ENCODE measurements around the gene DCHS2.

Gene DCHS2

GRCh38 chr4:154364066-154364845 is 127.3 kb downstream of the DCHS2 start:
- no peak for DNase-seq

- DNase-seq, result no peak
Measured at GRCh38 chr4:154361450-154361849, 130.1 kb downstream of the DCHS2 start.

- DNase-seq, result no peak
Measured at GRCh38 chr4:154360491-154360890, 131.1 kb downstream of the DCHS2 start.

GRCh38 chr4:154354883-154355282 is 136.7 kb downstream of the DCHS2 start:
- no peak for DNase-seq

GRCh38 chr4:154349829-154350228 is 141.8 kb downstream of the DCHS2 start:
- DNase-seq, result peak; percentile 16

- DNase-seq, result no peak
Measured at GRCh38 chr4:154348657-154349056, 142.9 kb downstream of the DCHS2 start.

- DNase-seq, result no peak
Measured at GRCh38 chr4:154345359-154345758, 146.2 kb downstream of the DCHS2 start.

- DNase-seq, result no peak
Measured at GRCh38 chr4:154344686-154345085, 146.9 kb downstream of the DCHS2 start.

GRCh38 chr4:154343651-154344050 is 147.9 kb downstream of the DCHS2 start:
- no peak for DNase-seq

- DNase-seq, result no peak
Measured at GRCh38 chr4:154341448-154341847, 150.2 kb downstream of the DCHS2 start.

GRCh38 chr4:154335588-154335987 is 156.0 kb downstream of the DCHS2 start:
- no peak for DNase-seq

GRCh38 chr4:154332681-154333421 is 158.7 kb downstream of the DCHS2 start:
- DNase-seq, result peak; percentile 3

- peak; percentile 83 for DNase-seq
Measured at GRCh38 chr4:154329939-154330338, 161.7 kb downstream of the DCHS2 start.

GRCh38 chr4:154329268-154329868 is 162.2 kb downstream of the DCHS2 start:
- DNase-seq, result peak; percentile 32

GRCh38 chr4:154328030-154328429 is 163.6 kb downstream of the DCHS2 start:
- no peak for DNase-seq

- no peak for DNase-seq
Measured at GRCh38 chr4:154320521-154320920, 171.1 kb downstream of the DCHS2 start.

- DNase-seq, result no peak
Measured at GRCh38 chr4:154319736-154320135, 171.9 kb downstream of the DCHS2 start.

- no peak for DNase-seq
Measured at GRCh38 chr4:154317201-154317999, 174.2 kb downstream of the DCHS2 start.

- no peak for DNase-seq
Measured at GRCh38 chr4:154315741-154316140, 175.9 kb downstream of the DCHS2 start.

GRCh38 chr4:154314248-154314647 is 177.4 kb downstream of the DCHS2 start:
- DNase-seq, result peak; percentile 52

GRCh38 chr4:154313004-154313585 is 178.5 kb downstream of the DCHS2 start:
- peak; percentile 51 for DNase-seq

GRCh38 chr4:154312246-154312645 is 179.4 kb downstream of the DCHS2 start:
- no peak for DNase-seq

- DNase-seq, result no peak
Measured at GRCh38 chr4:154310578-154310977, 181.0 kb downstream of the DCHS2 start.

Data from fibroblast of skin of right biceps (primary cell).